Ectodermal cell (in vitro differentiated cells): ENCODE data around the gene NKPD1.

ENCODE experiments used
- H3K27ac ChIP-seq: 2 replicates; pipeline ENCODE4 v1.7.0; 2013; ENCODE audit warnings: mild to moderate bottlenecking, low read depth, low read length; ENCODE audit not compliant: insufficient read depth, poor library complexity, severe bottlenecking
- H3K27me3 ChIP-seq: 2 replicates; pipeline ENCODE4 v1.7.0; 2013; ENCODE audit warnings: mild to moderate bottlenecking, low read length; ENCODE audit not compliant: insufficient read depth, control insufficient read depth, poor library complexity, severe bottlenecking
- H3K36me3 ChIP-seq: one replicate; pipeline ENCODE4 v1.7.0; 2013; ENCODE audit warnings: low read length; ENCODE audit not compliant: control insufficient read depth, insufficient read depth
- H3K4me1 ChIP-seq: one replicate; pipeline ENCODE4 v1.7.0; 2013; ENCODE audit warnings: low read length; ENCODE audit not compliant: control insufficient read depth, insufficient read depth
- H3K4me3 ChIP-seq: 2 replicates; pipeline ENCODE4 v1.7.0; 2013; ENCODE audit warnings: low read depth, low read length, control low read depth; ENCODE audit not compliant: insufficient read depth
- H3K9me3 ChIP-seq: 2 replicates; pipeline ENCODE4 v1.7.0; 2013; ENCODE audit warnings: mild to moderate bottlenecking, low read length, moderate library complexity; ENCODE audit not compliant: control insufficient read depth
- WGBS, 2 experiments: methylation state at CpG; one replicate each; pipeline ENCODE4 v1.1.7; 2013; ENCODE audit warnings: missing lambda C conversion rate in 2 of 2; 5-methylcytosine and 5-hydroxymethylcytosine counted together

The NKPD1 gene

GRCh38 chr19:45186509-45187334, 25.9 kb upstream of the NKPD1 start:
- 90 to 92% methylated on average over 12 of the region's 12 CpGs for WGBS, 2 experiments
- no peaks in the 10 kb centered on the region for H3K27me3 ChIP-seq
- H3K27ac ChIP-seq, result no peak overlapping the region
- H3K9me3 ChIP-seq, result no peaks in the 10 kb centered on the region
- H3K36me3 ChIP-seq, result no peaks in the 10 kb centered on the region
- H3K4me1 ChIP-seq, result no peaks in the 10 kb centered on the region
- no peak overlapping the region for H3K4me3 ChIP-seq

GRCh38 chr19:45184115-45184514, 23.3 kb upstream of the NKPD1 start:
- Histone ChIP-seq H3K27me3 (peaks cover 9% of the 10 kb centered on the region), H3K4me3 (no peak overlapping the region)
- WGBS, 2 experiments, result 88 to 95% methylated on average over 5 of the region's 5 CpGs

GRCh38 chr19:45182758-45183157, 22.0 kb upstream of the NKPD1 start:
- H3K36me3 ChIP-seq, result no peaks in the 10 kb centered on the region
- 92% methylated on average over 4 of the region's 4 CpGs for WGBS, 2 experiments
- H3K4me3 ChIP-seq, result no peak overlapping the region
- H3K27me3 ChIP-seq, result peaks cover 9% of the 10 kb centered on the region
- no peaks in the 10 kb centered on the region for H3K9me3 ChIP-seq
- peaks cover 6% of the 10 kb centered on the region for H3K4me1 ChIP-seq
- no peak overlapping the region for H3K27ac ChIP-seq

More at GRCh38 chr19:45184115-45184514, 23.3 kb upstream of the NKPD1 start:
- Histone ChIP-seq H3K4me1 (peaks cover 6% of the 10 kb centered on the region), H3K9me3 (no peaks in the 10 kb centered on the region), H3K36me3 (no peaks in the 10 kb centered on the region), H3K27ac (no peak overlapping the region)

GRCh38 chr19:45180936-45181335, 20.2 kb upstream of the NKPD1 start:
- 89% methylated on average over 7 of the region's 7 CpGs for WGBS, 2 experiments
- Histone ChIP-seq H3K4me3 (no peak overlapping the region), H3K27ac (no peak overlapping the region), H3K4me1 (peaks cover 6% of the 10 kb centered on the region), H3K27me3 (peaks cover 9% of the 10 kb centered on the region), H3K36me3 (no peaks in the 10 kb centered on the region), H3K9me3 (no peaks in the 10 kb centered on the region)

GRCh38 chr19:45179892-45180370, 19.1 kb upstream of the NKPD1 start:
- Histone ChIP-seq H3K36me3 (no peaks in the 10 kb centered on the region), H3K9me3 (no peaks in the 10 kb centered on the region), H3K4me3 (peak overlapping the region; percentile 73), H3K4me1 (peaks cover 6% of the 10 kb centered on the region), H3K27me3 (peaks cover 9% of the 10 kb centered on the region), H3K27ac (no peak overlapping the region)
- WGBS, 2 experiments, result 68 to 70% methylated on average over 9 of the region's 9 CpGs

- Histone ChIP-seq H3K27me3 (peaks cover 9% of the 10 kb centered on the region), H3K4me3 (peak overlapping the region; percentile 73), H3K4me1 (peaks cover 6% of the 10 kb centered on the region), H3K27ac (no peak overlapping the region), H3K9me3 (no peaks in the 10 kb centered on the region), H3K36me3 (no peaks in the 10 kb centered on the region)
- WGBS, 2 experiments, result 3% methylated on average over 97 of the region's 97 CpGs
These were observed 18.5 kb upstream of the NKPD1 start for GRCh38 chr19:45179072-45179891.

GRCh38 chr19:45178262-45179071, 17.7 kb upstream of the NKPD1 start, which contains the start of gene BLOC1S3:
BLOC1S3 (plus strand) TSS chr19:45178784; CDS start chr19:45179297, 513 bp downstream.
- H3K4me1 ChIP-seq, result peaks cover 6% of the 10 kb centered on the region
- H3K36me3 ChIP-seq, result no peaks in the 10 kb centered on the region
- 0% methylated on average over 51 of the region's 51 CpGs for WGBS, 2 experiments
- peak within 1 kb of the TSS; percentile 41 for H3K27ac ChIP-seq
- no peaks in the 10 kb centered on the region for H3K9me3 ChIP-seq
- H3K4me3 ChIP-seq, result peak within 1 kb of the TSS; percentile 87
- H3K27me3 ChIP-seq, result peaks cover 9% of the 10 kb centered on the region

- Histone ChIP-seq H3K27ac (peak within 1 kb of the TSS; percentile 41), H3K4me1 (peaks cover 6% of the 10 kb centered on the region), H3K27me3 (peaks cover 9% of the 10 kb centered on the region), H3K9me3 (no peaks in the 10 kb centered on the region), H3K4me3 (peak within 1 kb of the TSS; percentile 87), H3K36me3 (no peaks in the 10 kb centered on the region)
- WGBS, 2 experiments, result 1% methylated on average over 36 of the region's 36 CpGs
These were observed 17.1 kb upstream of the NKPD1 start, which contains the start of gene TRAPPC6A for GRCh38 chr19:45177817-45178261. TRAPPC6A (minus strand) TSS chr19:45178237; CDS start chr19:45178218, 19 bp downstream.

GRCh38 chr19:45175515-45176345, 14.9 kb upstream of the NKPD1 start:
- WGBS, 2 experiments, result 86 to 93% methylated on average over 9 to 10 of the region's 10 CpGs
- no peaks in the 10 kb centered on the region for H3K36me3 ChIP-seq

More at GRCh38 chr19:45175515-45176345, 14.9 kb upstream of the NKPD1 start:
- Histone ChIP-seq H3K4me1 (peaks cover 6% of the 10 kb centered on the region), H3K27ac (no peak overlapping the region), H3K9me3 (no peaks in the 10 kb centered on the region), H3K4me3 (no peak overlapping the region), H3K27me3 (peaks cover 9% of the 10 kb centered on the region)
